PC-3 (cell line): ENCODE measurements around the gene LIN54. TPM values are rescaled to one million over a fixed set of nuclear protein-coding genes. Genes with fewer than 3 reads are reported as not detected.

ENCODE experiments used
- ATAC-seq: fragments of 200-7000 bp; cut with Tn5 transposase; 2 replicates; pipeline ENCODE4 v1.9.1; 2020; ENCODE audit warnings: mild to moderate bottlenecking, moderate library complexity
- BruUV-seq: library from RNA; stranded (reverse); fragments of 400-500 nt; replicated peaks from 2 replicates; lab custom pipeline; 2021; lab: Mats Ljungman, UMichigan
- CTCF ChIA-PET: fragments of 300-600 bp; sonication (Branson Sonifier 250); formaldehyde crosslinking; loops from one replicate; lab custom pipeline; 2022; ENCODE audit warnings: antibody characterized with exemption; lab: Charles Lee
- POLR2A ChIA-PET: fragments of 300-600 bp; sonication (Branson Sonifier 250); formaldehyde crosslinking; loops from one replicate; lab custom pipeline; 2022; ENCODE audit warnings: antibody characterized with exemption; ENCODE audit not compliant: unreplicated experiment; lab: Charles Lee
- DNase-seq: peaks from one replicate; pipeline ENCODE4 v3.0.0-alpha.2; 2015
- H2AFZ ChIP-seq: fragments of 300-600 bp; sonication (generic); 2 replicates; pipeline ENCODE4 v1.6.0; 2016; ENCODE audit warnings: antibody characterized with exemption, low read length
- H3F3A ChIP-seq: fragments of 300-600 bp; sonication (generic); one replicate; pipeline ENCODE4 v1.6.0; 2017; ENCODE audit warnings: antibody characterized with exemption, low read length, control low read depth, mild to moderate bottlenecking; ENCODE audit not compliant: unreplicated experiment
- H3K27ac ChIP-seq: fragments of 300-600 bp; sonication (generic); 2 replicates; pipeline ENCODE4 v1.5.1; 2016; ENCODE audit warnings: mild to moderate bottlenecking, low read length
- H3K27me3 ChIP-seq: fragments of 300-600 bp; sonication (generic); 2 replicates; pipeline ENCODE4 v1.6.1; 2016; ENCODE audit warnings: low read length, mixed read lengths
- H3K36me3 ChIP-seq: fragments of 300-600 bp; sonication (generic); 2 replicates; pipeline ENCODE4 v1.6.1; 2016; ENCODE audit warnings: low read depth, mixed run types, low read length, mixed read lengths
- H3K4me1 ChIP-seq: fragments of 300-600 bp; sonication (generic); 2 replicates; pipeline ENCODE4 v1.5.1; 2016; ENCODE audit warnings: low read length; ENCODE audit not compliant: insufficient read depth
- H3K4me2 ChIP-seq: fragments of 300-600 bp; sonication (generic); 2 replicates; pipeline ENCODE4 v1.6.0; 2016; ENCODE audit warnings: low read length
- H3K4me3 ChIP-seq: fragments of 300-600 bp; sonication (generic); 2 replicates; pipeline ENCODE4 v1.5.1; 2016; ENCODE audit warnings: mild to moderate bottlenecking, low read length, mixed read lengths
- H3K79me2 ChIP-seq: fragments of 300-600 bp; sonication (generic); 2 replicates; pipeline ENCODE4 v1.6.1; 2017; ENCODE audit warnings: low read length, mixed read lengths
- H3K9ac ChIP-seq: fragments of 300-600 bp; sonication (generic); 2 replicates; pipeline ENCODE4 v1.6.0; 2016; ENCODE audit warnings: mild to moderate bottlenecking, low read length
- H3K9me2 ChIP-seq: fragments of 300-600 bp; sonication (generic); replicated peaks from 2 replicates; pipeline ENCODE4 v1.6.1; 2016; ENCODE audit warnings: mixed run types, low read length, mixed read lengths
- H3K9me3 ChIP-seq: fragments of 300-600 bp; sonication (generic); 2 replicates; pipeline ENCODE4 v1.6.1; 2016; ENCODE audit warnings: low read length, mixed read lengths
- H4K20me1 ChIP-seq: fragments of 300-600 bp; sonication (generic); 2 replicates; pipeline ENCODE4 v1.6.1; 2016; ENCODE audit warnings: low read length, mixed read lengths
- EZH2 ChIP-seq: fragments of 300-600 bp; sonication (generic); IDR thresholded peaks from one replicate; pipeline ENCODE4 v1.6.1; 2017; ENCODE audit warnings: antibody characterized with exemption, mild to moderate bottlenecking, low read length; ENCODE audit not compliant: unreplicated experiment
- EZH2phosphoT487 ChIP-seq: fragments of 300-600 bp; sonication (generic); IDR thresholded peaks from 2 replicates; pipeline ENCODE4 v1.6.1; 2018; ENCODE audit warnings: mild to moderate bottlenecking, antibody characterized with exemption, low read length, borderline replicate concordance
- intact Hi-C: fragments of 100-400 bp; cut with micrococcal nuclease; formaldehyde crosslinking; loops from 2 replicates; pipeline ENCODE4 v1.9.0; 2023
- total RNA-seq: library from RNA; depleted of rRNA; stranded (reverse); fragments of >200 nt; gene quantifications from 2 replicates; pipeline ENCODE4 v1.2.3, GENCODE V29; 2014
- TF ChIP-seq, protein P1 (sequence below): fragments of 300-600 bp; sonication (generic); conservative IDR thresholded peaks from 2 replicates; pipeline ENCODE4 v1.5.1; 2017; ENCODE audit warnings: antibody characterized with exemption, low read depth, mild to moderate bottlenecking, low read length

LIN54 gene
- total RNA-seq, 1 experiment from 2014 or later = 15.9 TPM

DNA sequence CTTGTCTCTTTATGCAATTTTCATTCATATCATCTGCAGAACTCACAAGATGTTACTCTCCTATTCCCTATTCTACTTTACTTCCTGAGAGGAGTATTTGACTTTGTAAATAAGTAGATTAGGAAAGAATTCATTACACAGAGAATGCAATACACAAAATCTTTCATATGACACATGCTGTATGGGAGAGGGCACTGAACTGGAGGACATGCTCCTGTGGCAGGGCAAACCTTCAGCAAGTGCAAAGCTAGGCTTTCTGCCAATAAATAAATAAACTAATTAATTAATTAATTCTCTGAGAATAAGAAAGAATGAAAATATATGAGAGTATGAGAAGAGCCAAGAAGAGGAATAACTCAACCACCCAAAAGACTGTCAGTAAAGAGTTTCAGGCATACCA lies 76.2 kb downstream of the LIN54 start:
- CTCF ChIA-PET = no interaction called here
- Histone ChIP-seq H3K9me2 (no peaks in the 10 kb centered on the region), H3F3A (no peaks in the 10 kb centered on the region), H2AFZ (no peak overlapping the region), H3K36me3 (peaks cover 12% of the 10 kb centered on the region; the same call in 1 of the 2 replicates), H3K9me3 (no peaks in the 10 kb centered on the region), H3K79me2 (no peaks in the 10 kb centered on the region), H3K27me3 (no peaks in the 10 kb centered on the region), H3K4me2 (no peak overlapping the region), H3K4me3 (no peak overlapping the region), H3K9ac (no peak overlapping the region), H4K20me1 (no peaks in the 10 kb centered on the region), H3K4me1 (no peaks in the 10 kb centered on the region), H3K27ac (no peak overlapping the region)
- intact Hi-C loops = no loop called here
- TF ChIP-seq EZH2 = no peak
- ATAC-seq (no peak), DNase-seq (no peak)
- POLR2A ChIA-PET = no interaction called here
- BruUV-seq = no TSS peak

DNA sequence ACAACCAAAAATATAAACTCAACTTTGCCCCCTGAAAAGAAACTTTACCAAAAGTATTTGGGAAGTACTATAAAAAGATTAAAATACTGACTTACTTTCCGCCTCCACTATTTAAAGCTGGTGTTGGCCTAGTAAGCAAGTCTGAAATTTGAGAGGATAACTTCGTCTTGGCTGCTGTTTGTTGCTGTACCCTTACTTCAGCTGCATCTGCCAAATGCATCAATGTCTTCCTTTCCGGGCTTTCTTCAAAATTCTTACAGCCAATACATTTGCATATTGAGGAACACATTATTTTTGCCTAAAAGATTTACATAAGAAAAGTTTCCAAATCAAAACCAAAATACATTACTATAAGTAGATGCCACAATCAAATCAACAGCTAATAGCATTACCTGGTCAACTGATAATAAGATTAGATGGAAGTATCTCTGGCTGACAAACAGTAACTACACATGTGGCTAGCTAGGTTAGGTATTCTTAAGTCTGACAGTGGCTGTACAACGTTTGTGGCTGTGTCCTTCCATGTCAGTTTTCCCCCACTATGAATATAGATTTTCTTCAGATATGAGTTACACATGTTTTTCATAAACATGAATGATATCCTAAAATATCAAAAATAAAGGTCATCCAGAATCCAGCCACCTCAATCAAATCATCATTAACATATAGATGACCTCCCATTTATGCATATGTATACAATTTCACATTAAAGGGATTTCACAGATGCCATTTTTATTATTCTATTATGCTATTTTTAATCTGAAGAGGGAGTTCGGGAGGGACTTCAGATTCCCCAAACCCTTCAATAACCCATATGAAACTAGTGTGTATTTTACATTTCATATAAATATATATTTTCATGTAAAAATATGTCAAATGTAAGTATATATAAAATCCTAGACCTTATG lies 79.5 kb downstream of the LIN54 start:
- no peaks in the 10 kb centered on the region for H4K20me1 ChIP-seq
- no peak overlapping the region for H3K4me3 ChIP-seq
- POLR2A ChIA-PET = no interaction called here
- H3F3A ChIP-seq = no peaks in the 10 kb centered on the region
- DNase-seq = no peak
- no peaks in the 10 kb centered on the region for H3K27me3 ChIP-seq
- H2AFZ ChIP-seq = no peak overlapping the region
- no peaks in the 10 kb centered on the region for H3K79me2 ChIP-seq
- no peak for ATAC-seq
- H3K4me1 ChIP-seq = no peaks in the 10 kb centered on the region
- H3K9me3 ChIP-seq = no peaks in the 10 kb centered on the region
- H3K4me2 ChIP-seq = no peak overlapping the region
- no peaks in the 10 kb centered on the region for H3K9me2 ChIP-seq
- H3K27ac ChIP-seq = no peak overlapping the region
- no peak for TF ChIP-seq EZH2
- TF ChIP-seq, protein P1, sequence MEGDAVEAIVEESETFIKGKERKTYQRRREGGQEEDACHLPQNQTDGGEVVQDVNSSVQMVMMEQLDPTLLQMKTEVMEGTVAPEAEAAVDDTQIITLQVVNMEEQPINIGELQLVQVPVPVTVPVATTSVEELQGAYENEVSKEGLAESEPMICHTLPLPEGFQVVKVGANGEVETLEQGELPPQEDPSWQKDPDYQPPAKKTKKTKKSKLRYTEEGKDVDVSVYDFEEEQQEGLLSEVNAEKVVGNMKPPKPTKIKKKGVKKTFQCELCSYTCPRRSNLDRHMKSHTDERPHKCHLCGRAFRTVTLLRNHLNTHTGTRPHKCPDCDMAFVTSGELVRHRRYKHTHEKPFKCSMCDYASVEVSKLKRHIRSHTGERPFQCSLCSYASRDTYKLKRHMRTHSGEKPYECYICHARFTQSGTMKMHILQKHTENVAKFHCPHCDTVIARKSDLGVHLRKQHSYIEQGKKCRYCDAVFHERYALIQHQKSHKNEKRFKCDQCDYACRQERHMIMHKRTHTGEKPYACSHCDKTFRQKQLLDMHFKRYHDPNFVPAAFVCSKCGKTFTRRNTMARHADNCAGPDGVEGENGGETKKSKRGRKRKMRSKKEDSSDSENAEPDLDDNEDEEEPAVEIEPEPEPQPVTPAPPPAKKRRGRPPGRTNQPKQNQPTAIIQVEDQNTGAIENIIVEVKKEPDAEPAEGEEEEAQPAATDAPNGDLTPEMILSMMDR = no peak
- TF ChIP-seq EZH2phosphoT487 = no peak
- intact Hi-C loops = no loop called here
- no TSS peak for BruUV-seq
- no peak overlapping the region for H3K9ac ChIP-seq
- peaks cover 5% of the 10 kb centered on the region; the same call in 1 of the 2 replicates for H3K36me3 ChIP-seq
- CTCF ChIA-PET = no interaction called here

DNA sequence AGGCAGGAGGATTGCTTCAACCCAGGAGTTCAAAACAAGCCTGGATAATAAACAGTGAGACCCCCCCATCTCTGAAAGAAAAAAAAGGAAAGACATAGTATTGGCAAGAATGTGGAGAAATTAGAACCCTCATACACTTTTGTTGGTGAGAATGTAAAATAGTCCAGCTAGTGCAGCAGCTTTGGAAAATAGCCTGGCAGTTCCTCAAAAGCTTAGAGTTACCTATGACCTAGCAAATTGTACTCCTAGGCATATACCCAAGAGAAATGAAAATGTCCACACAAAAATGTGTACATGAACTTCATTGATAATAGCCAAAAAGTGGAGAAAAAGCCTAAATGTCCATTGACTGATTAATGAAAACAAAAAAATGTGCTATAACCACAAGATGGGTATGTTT lies 88.8 kb downstream of the LIN54 start:
- Histone ChIP-seq H3K36me3 (no peaks in the 10 kb centered on the region), H3K4me3 (no peak overlapping the region), H3K4me2 (no peak overlapping the region), H3K4me1 (no peaks in the 10 kb centered on the region), H3K9ac (no peak overlapping the region), H3K27me3 (no peaks in the 10 kb centered on the region), H3F3A (no peaks in the 10 kb centered on the region), H3K9me2 (no peaks in the 10 kb centered on the region), H3K27ac (no peak overlapping the region), H2AFZ (no peak overlapping the region), H3K9me3 (no peaks in the 10 kb centered on the region), H4K20me1 (no peaks in the 10 kb centered on the region), H3K79me2 (no peaks in the 10 kb centered on the region)
- intact Hi-C loops = no loop called here
- ChIA-PET CTCF (no interaction called here), POLR2A (no interaction called here)
- ATAC-seq = no peak
- no peak for DNase-seq
- no TSS peak for BruUV-seq
- TF ChIP-seq EZH2 (no peak), EZH2phosphoT487 (no peak)
- TF ChIP-seq, protein P1 = no peak
